Measurements from ENCODE around the gene NOSIP. TPM values are rescaled to one million over a fixed set of nuclear protein-coding genes. Genes with fewer than 3 reads are reported as not detected.

NOSIP gene
- total and polyA plus RNA-seq, 2 of the 4 experiments (the other 2 are of a cell fraction), result 118 to 138 TPM

- no peak overlapping the region for H3K56ac ChIP-seq (ENCODE audit: extremely low read depth, insufficient read depth, low read length)
- H3K18ac ChIP-seq (ENCODE audit: low read depth, low read length), result no peak overlapping the region
- no peak overlapping the region for H3K4ac ChIP-seq (ENCODE audit: low read depth, low read length)
- peaks cover 12% of the 10 kb centered on the region for H3K36me3 ChIP-seq (ENCODE audit: control insufficient read depth, insufficient read depth, low read length)
- TF ChIP-seq MXI1 (IDR thresholded peaks at IDR 0.05; ENCODE audit: borderline replicate concordance, low read depth, low read length) (no peak), ELK1 (IDR thresholded peaks at IDR 0.05; ENCODE audit: borderline replicate concordance, low read depth, low read length) (no peak), BHLHE40 (IDR thresholded peaks at IDR 0.05; ENCODE audit: low read depth, low read length) (no peak), POLR2A (IDR thresholded peaks at IDR 0.05; ENCODE audit: low read depth, low read length) (no peak), RCOR1 (IDR thresholded peaks at IDR 0.05; ENCODE audit: insufficient replicate concordance, low read length) (no peak), RAD21 (IDR thresholded peaks at IDR 0.05; ENCODE audit: low read length) (no peak), NFE2L2 (IDR thresholded peaks at IDR 0.05; ENCODE audit: low read depth, low read length) (no peak), USF2 (IDR thresholded peaks at IDR 0.05; ENCODE audit: low read depth, low read length) (no peak), CHD1 (IDR thresholded peaks at IDR 0.05; ENCODE audit: low read depth, low read length) (no peak), CEBPB (IDR thresholded peaks at IDR 0.05; ENCODE audit: low read depth, low read length) (no peak), SMC3 (IDR thresholded peaks at IDR 0.05; ENCODE audit: low read depth, low read length) (no peak), MAFK (IDR thresholded peaks at IDR 0.05; ENCODE audit: low read depth, low read length) (no peak), CTCF (conservative IDR thresholded peaks at IDR 0.05; ENCODE audit: low read depth, low read length) (no peak)
- H3K4me3 ChIP-seq (ENCODE audit: insufficient read depth, low read depth, low read length), result no peak overlapping the region
- ChIA-PET POLR2A (ENCODE audit: unreplicated experiment) (no interaction called here), CTCF (no interaction called here)
- in situ Hi-C loops (cut with MboI; ENCODE audit: low sequenced_read_pairs), result no loop called here
- H3K27ac ChIP-seq (ENCODE audit: insufficient read depth, low read length), result no peak overlapping the region
- H3K79me1 ChIP-seq (ENCODE audit: low read depth in 1 of 2, low read length in 2 of 2), result no peaks in the 10 kb centered on the region
- H2BK5ac ChIP-seq (ENCODE audit: low read depth, low read length, poor library complexity, severe bottlenecking), result no peak overlapping the region
- H2BK120ac ChIP-seq (ENCODE audit: low read depth, low read length), result no peak overlapping the region
- BruUV-seq (replicated peaks), result no TSS peak
- H4K5ac ChIP-seq (ENCODE audit: low read depth, low read length), result no peak overlapping the region
- H2AK9ac ChIP-seq (replicated peaks; ENCODE audit: low read depth, low read length, poor library complexity), result no peak overlapping the region
- no peaks in the 10 kb centered on the region; the same call in 1 of the 2 replicates for H3K4me1 ChIP-seq (ENCODE audit: control insufficient read depth, insufficient read depth, low read length)
- no peaks in the 10 kb centered on the region for H3K9me3 ChIP-seq (ENCODE audit: control insufficient read depth, insufficient read depth, low read length)
- no peak for DNase-seq
- no CpG with 5 or more reads among the region's 16 CpGs for WGBS, 2 experiments (ENCODE audit: extremely low coverage in 2 of 2, insufficient read length in 1 of 2)
- H2BK20ac ChIP-seq (ENCODE audit: low read depth, low read length), result no peak overlapping the region
- H3K9me1 ChIP-seq (ENCODE audit: insufficient read depth, low read length), result no peaks in the 10 kb centered on the region
- no peak overlapping the region for H3K14ac ChIP-seq (replicated peaks; ENCODE audit: low read depth, low read length)
- H2AFZ ChIP-seq (replicated peaks; ENCODE audit: low read length, poor library complexity), result no peak overlapping the region
- intact Hi-C loops (cut with micrococcal nuclease), result no loop called here
- H2AK5ac ChIP-seq (ENCODE audit: low read depth, low read length), result no peak overlapping the region
- H3K4me2 ChIP-seq (ENCODE audit: low read depth, low read length), result no peak overlapping the region
- H3K9ac ChIP-seq (ENCODE audit: low read depth, low read length), result no peak overlapping the region
- ATAC-seq (ENCODE audit: low read depth), result no peak
- no peak overlapping the region for H4K8ac ChIP-seq (ENCODE audit: low read depth in 2 of 2, low read length in 2 of 2)
- no peaks in the 10 kb centered on the region for H3K27me3 ChIP-seq (ENCODE audit: control insufficient read depth, insufficient read depth, low read length)
- no peak overlapping the region for H4K91ac ChIP-seq (ENCODE audit: insufficient read depth, low read depth, low read length)
- H4K20me1 ChIP-seq (ENCODE audit: insufficient read depth, low read length), result no peaks in the 10 kb centered on the region
- H2BK15ac ChIP-seq (ENCODE audit: low read depth, low read length), result no peak overlapping the region
- no peak overlapping the region for H3K23ac ChIP-seq (ENCODE audit: low read depth, low read length)
- dilution Hi-C loops (cut with HindIII; ENCODE audit: low sequenced_read_pairs, unreplicated experiment), result no loop called here
These were observed 37.9 kb downstream of the NOSIP start for GRCh38 chr19:49542446-49542845.

Data from IMR-90 (cell line).